Gastroesophageal sphincter (tissue), 4 donors: Measurements from ENCODE around the gene POMT1. TPM values are rescaled to one million over a fixed set of nuclear protein-coding genes. Genes with fewer than 3 reads are reported as not detected.

Source experiments
- ATAC-seq: fragments of 150-250 bp; one replicate; pipeline ENCODE4 v1.9.1; 2016; ENCODE audit warnings: mild to moderate bottlenecking, moderate library complexity
- H3K27ac ChIP-seq, 4 donors: fragments of 200-600 bp; sonication (generic) in 3 of 4; 1 replicate in 3 of 4; 2 replicates in 1 of 4; pipeline ENCODE4 v1.5.1; 2016 to 2019
- H3K27me3 ChIP-seq: fragments of 200-600 bp; sonication (generic); one replicate; pipeline ENCODE4 v1.5.1; 2019
- H3K36me3 ChIP-seq, 2 donors: fragments of 200-600 bp; sonication (generic); one replicate each; pipeline ENCODE4 v1.5.1; 2019; ENCODE audit warnings: control low read depth in 1 of 2
- H3K4me1 ChIP-seq, 3 donors: fragments of 200-600 bp; sonication (generic); 1 replicate in 2 of 3; 2 replicates in 1 of 3; pipeline ENCODE4 v1.5.1; 2016 to 2019; ENCODE audit warnings: control low read depth in 2 of 3
- H3K4me3 ChIP-seq, 2 donors: fragments of 200-600 bp; sonication (generic); one replicate each; pipeline ENCODE4 v1.5.1; 2019; ENCODE audit warnings: mild to moderate bottlenecking in 1 of 2, moderate library complexity in 1 of 2
- H3K9me3 ChIP-seq, 3 donors: fragments of 200-600 bp; sonication (generic); one replicate each; pipeline ENCODE4 v1.5.1; 2017 to 2019; ENCODE audit warnings: control low read depth in 2 of 3
- EP300 ChIP-seq: sonication (generic); formaldehyde crosslinking; IDR thresholded peaks from one replicate; pipeline ENCODE4 v1.6.1; 2017; ENCODE audit warnings: antibody characterized with exemption, mild to moderate bottlenecking
- POLR2A ChIP-seq, 2 donors: fragments of 450-650 bp; IDR thresholded peaks; one replicate each; pipeline ENCODE4 v1.6.1; 2017; ENCODE audit warnings: antibody characterized with exemption in 2 of 2, mild to moderate bottlenecking in 2 of 2, moderate library complexity in 1 of 2
- POLR2AphosphoS5 ChIP-seq: sonication (generic); formaldehyde crosslinking; IDR thresholded peaks from one replicate; pipeline ENCODE4 v1.6.1; 2017; ENCODE audit warnings: antibody characterized with exemption
- WGBS, 2 donors: methylation state at CpG; one replicate each; pipeline ENCODE4 v1.1.5; 2018; ENCODE audit warnings: low coverage in 1 of 2; 5-methylcytosine and 5-hydroxymethylcytosine counted together
- small RNA-seq, 4 donors: library from RNA; depleted of rRNA; stranded (forward); fragments of <200 nt; gene quantifications; one replicate each; pipeline ENCODE3, GENCODE V24; 2016
- total RNA-seq, 4 donors: library from RNA; depleted of rRNA; stranded (reverse); fragments of >200 nt; gene quantifications; one replicate each; pipeline ENCODE4 v1.1.0, GENCODE V29; 2016
- TF ChIP-seq, protein P1 (sequence below), 4 experiments: fragments of 200-600 bp in 2 of 4; fragments of 450-650 bp in 2 of 4; sonication (generic) in 1 of 4; IDR thresholded peaks; one replicate each; pipeline ENCODE4 v1.5.1; 2017 to 2019; ENCODE audit warnings: antibody characterized with exemption in 4 of 4, mild to moderate bottlenecking in 2 of 4, moderate library complexity in 2 of 4

The POMT1 gene
- total RNA-seq, 4 donors from 2014 or later = 19.9 to 39.7 (median 26.6) TPM

DNA sequence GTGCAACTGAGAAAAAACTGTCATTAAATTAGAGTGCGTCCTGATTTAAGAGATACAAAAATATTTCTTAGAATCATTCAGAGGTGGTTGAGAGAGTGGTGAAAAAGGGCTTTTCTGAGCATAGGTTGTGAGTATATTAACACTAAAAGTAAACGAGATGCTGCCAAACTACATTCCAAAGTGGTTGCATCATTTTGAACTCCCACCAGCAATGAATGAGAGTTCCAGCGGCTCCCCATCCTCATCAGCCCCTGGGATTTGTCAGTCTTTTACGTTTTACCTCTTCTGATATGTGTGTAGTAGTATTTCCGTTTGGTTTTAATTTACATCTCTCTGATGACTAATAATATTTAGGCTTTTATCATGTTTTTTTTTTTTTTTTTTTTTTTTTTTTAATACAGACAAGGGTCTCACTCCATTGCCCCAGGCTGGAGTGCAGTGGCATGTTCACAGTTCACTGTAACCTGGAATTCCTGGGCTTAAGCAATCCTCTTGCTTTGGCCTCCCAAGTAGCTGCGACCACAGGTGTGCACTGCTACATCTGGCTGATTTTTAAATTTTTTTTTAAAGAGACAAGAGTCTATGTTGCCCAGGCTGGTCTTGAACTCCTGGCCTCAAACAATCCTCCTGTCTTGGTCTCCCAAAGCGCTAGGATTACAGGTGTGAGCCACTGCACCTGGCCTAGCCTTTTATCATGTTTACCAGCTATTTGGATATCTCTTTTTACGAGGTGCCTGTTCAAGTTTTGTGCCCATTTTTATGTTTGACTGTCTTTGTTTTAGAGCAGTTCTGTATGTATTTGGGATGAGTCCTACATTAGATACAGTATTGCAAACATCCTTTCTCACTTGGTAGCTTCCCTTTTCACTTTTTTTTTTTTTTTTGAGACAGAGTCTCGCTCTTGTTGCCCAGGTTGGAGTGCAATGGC is 59.6 kb downstream of the POMT1 start:
- WGBS, 2 donors = 63 to 65% methylated on average over 9 of the region's 9 CpGs

DNA sequence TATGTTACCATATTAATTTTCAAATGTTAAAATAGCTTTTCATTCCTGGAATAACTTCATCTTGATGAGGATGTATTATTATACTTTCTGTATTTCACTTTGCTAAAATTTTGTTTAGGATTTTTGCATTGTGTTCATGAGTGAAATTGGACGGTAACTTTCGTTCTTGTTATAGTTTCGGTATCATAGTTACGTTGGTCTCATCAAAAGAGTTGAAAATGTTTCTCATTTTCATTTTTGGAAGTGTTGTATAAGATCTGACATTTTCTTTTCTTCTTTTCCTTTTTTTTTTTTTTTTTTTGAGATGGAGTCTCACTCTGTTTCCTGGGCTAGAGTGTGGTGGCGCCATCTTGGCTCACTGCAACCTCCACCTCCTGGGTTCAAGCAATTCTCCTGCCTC is 62.7 kb downstream of the POMT1 start:
- Histone ChIP-seq H3K4me3 (no peak overlapping the region), H3K27ac (no peak overlapping the region), H3K4me1 (no peaks in the 10 kb centered on the region), H3K9me3 (peaks cover 0 to 12% (median 0%) of the 10 kb centered on the region in 3 donors), H3K36me3 (peaks cover 0 to 13% of the 10 kb centered on the region in 2 donors), H3K27me3 (no peaks in the 10 kb centered on the region)
- WGBS, 2 donors = 88 to 89% methylated on average over 4 to 5 of the region's 5 CpGs
- TF ChIP-seq EP300 (no peak), POLR2A (IDR thresholded peaks at IDR 0.05) (no peak), POLR2AphosphoS5 (no peak)
- TF ChIP-seq, protein P1, sequence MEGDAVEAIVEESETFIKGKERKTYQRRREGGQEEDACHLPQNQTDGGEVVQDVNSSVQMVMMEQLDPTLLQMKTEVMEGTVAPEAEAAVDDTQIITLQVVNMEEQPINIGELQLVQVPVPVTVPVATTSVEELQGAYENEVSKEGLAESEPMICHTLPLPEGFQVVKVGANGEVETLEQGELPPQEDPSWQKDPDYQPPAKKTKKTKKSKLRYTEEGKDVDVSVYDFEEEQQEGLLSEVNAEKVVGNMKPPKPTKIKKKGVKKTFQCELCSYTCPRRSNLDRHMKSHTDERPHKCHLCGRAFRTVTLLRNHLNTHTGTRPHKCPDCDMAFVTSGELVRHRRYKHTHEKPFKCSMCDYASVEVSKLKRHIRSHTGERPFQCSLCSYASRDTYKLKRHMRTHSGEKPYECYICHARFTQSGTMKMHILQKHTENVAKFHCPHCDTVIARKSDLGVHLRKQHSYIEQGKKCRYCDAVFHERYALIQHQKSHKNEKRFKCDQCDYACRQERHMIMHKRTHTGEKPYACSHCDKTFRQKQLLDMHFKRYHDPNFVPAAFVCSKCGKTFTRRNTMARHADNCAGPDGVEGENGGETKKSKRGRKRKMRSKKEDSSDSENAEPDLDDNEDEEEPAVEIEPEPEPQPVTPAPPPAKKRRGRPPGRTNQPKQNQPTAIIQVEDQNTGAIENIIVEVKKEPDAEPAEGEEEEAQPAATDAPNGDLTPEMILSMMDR (IDR thresholded peaks at IDR 0.05) = no peak
- no peak for ATAC-seq

More for the DNA sequence above, 59.6 kb downstream of the POMT1 start:
- ATAC-seq = no peak
- Histone ChIP-seq H3K4me3 (no peak overlapping the region), H3K9me3 (peaks cover 0 to 12% (median 0%) of the 10 kb centered on the region in 3 donors), H3K36me3 (no peaks in the 10 kb centered on the region), H3K27ac (no peak overlapping the region), H3K4me1 (no peaks in the 10 kb centered on the region), H3K27me3 (peaks cover 7% of the 10 kb centered on the region)
- TF ChIP-seq POLR2AphosphoS5 (no peak), EP300 (no peak), POLR2A (IDR thresholded peaks at IDR 0.05) (no peak)
- TF ChIP-seq, protein P1 (IDR thresholded peaks at IDR 0.05) = no peak

DNA sequence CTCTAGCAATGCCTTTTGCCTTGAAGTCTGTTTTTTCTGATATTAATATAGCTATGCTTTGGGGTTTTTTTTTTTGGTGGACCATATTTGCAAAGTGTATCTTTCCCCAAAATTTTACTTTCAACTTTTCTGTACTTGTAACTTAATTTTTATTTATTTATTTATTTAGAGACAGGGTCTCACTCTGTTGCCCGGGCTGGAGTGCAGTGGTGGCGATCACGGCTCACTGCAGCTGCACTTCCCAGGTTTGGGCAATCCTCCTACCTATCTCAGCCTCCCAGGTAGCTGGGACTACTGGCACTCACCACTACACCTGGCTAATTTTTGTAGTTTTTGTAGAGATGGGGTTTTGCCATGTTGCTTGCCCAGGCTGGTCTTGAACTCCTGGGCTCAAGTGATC is 63.4 kb downstream of the POMT1 start:
- Histone ChIP-seq H3K27ac (no peak overlapping the region), H3K4me1 (no peaks in the 10 kb centered on the region), H3K4me3 (no peak overlapping the region), H3K27me3 (no peaks in the 10 kb centered on the region), H3K9me3 (peaks cover 0 to 12% (median 0%) of the 10 kb centered on the region in 3 donors), H3K36me3 (peaks cover 0 to 13% of the 10 kb centered on the region in 2 donors)
- ATAC-seq = no peak
- 67 to 100% methylated on average over 1 to 2 of the region's 3 CpGs for WGBS, 2 donors
- TF ChIP-seq POLR2AphosphoS5 = no peak

DNA sequence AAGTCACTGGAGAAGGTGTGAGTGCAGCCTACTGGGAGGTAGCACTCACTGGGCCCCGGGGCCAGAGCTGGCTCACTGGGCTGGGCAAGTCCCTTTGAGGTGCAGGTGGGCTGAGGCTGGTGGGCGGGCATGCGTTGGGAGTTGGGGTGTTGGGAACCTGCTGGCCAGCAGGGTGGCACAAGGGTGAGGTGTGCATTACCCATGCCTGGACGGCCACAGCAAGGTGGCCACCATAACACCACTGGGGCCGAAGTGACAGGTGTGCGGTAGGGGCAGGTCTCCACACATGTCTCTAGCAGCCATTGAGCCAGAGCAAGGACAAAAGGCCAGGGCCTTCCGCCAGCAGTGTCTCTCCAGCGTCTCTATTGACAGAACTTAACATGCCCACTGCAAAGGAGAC is 65.2 kb downstream of the POMT1 start:
- Histone ChIP-seq H3K36me3 (peaks cover 0 to 30% of the 10 kb centered on the region in 2 donors), H3K27ac (no peak overlapping the region), H3K4me1 (no peaks in the 10 kb centered on the region), H3K27me3 (no peaks in the 10 kb centered on the region), H3K9me3 (peaks cover 0 to 2% (median 0%) of the 10 kb centered on the region in 3 donors), H3K4me3 (no peak overlapping the region)
- no peak for ATAC-seq
- WGBS, 2 donors = 82 to 95% methylated on average over 2 to 4 of the region's 8 CpGs
- no peak for TF ChIP-seq POLR2AphosphoS5
- no peak for TF ChIP-seq POLR2A (IDR thresholded peaks at IDR 0.05)
- TF ChIP-seq EP300 = no peak
- TF ChIP-seq, protein P1 (IDR thresholded peaks at IDR 0.05) = no peak

Small RNAs within 50 kb of the gene (small RNA-seq; reads per million reads assigned to genes)
- gene SNORD62A (0 to 0.99 (median 0.19) reads per million in 4 donors), gene SNORD62B (0 to 0.89 (median 0.57) reads per million in 4 donors)

Other genes with a start within 250 kb of the POMT1 start
- 1 to 10 TPM in 3 of 4 donors, under 1 TPM in 1; 0.78 to 5.4 (median 2.9) TPM for gene FAM78A, start 226.4 kb upstream of the POMT1 start, total RNA-seq
- gene PLPP7, start 213.2 kb upstream of the POMT1 start, total RNA-seq = 10 to 100 TPM in 3 of 4 donors, 1 to 10 TPM in 1; 9.7 to 21.1 (median 12.0) TPM
- 100 to 1,000 TPM; 102 to 198 (median 108) TPM for gene PRRC2B, start 108.8 kb upstream of the POMT1 start, total RNA-seq
- gene UCK1, start 28.3 kb downstream of the POMT1 start, total RNA-seq = 100 to 1,000 TPM in 1 of 4 donors, 10 to 100 TPM in 3; 46.8 to 125 (median 51.4) TPM
- gene PRRT1B, start 42.6 kb downstream of the POMT1 start, total RNA-seq = not detected
- gene RAPGEF1, start 237.2 kb downstream of the POMT1 start, total RNA-seq = 100 to 1,000 TPM in 1 of 4 donors, 10 to 100 TPM in 3; 47.5 to 162 (median 77.6) TPM